ENCODE measurements around the gene PI4KB.

PI4KB gene

DNA sequence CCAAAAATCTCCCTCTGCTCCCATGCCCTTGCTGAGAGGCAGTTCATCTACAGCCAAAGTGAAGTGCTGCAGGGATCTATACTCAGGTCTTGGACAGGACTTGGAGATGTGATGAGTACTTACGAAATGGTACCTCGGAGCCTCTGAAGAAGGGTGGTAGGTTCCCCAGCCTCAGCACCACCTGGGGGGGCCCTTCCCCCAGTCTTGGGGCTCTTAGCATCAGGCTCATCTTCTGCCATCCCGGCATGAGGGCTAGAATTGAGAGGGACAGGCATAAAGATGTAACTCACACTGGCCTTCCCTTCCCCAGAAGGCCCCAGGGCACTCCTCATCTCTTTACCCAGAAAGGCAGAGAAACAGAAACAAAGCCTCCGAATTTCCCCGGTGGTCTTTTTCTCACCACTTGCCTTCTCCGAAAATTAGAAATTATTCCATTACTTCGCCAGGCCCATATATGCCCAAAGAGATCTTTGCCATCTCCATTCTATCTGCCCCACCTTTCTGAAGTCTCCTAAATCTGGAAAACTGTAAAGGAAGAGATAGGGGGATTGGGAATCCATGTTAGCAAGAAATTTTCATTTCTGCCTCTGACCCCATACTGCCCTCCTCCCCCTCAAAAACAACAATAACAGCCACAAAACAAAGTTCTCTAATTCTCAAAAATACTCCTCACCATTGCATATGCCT is 19.0 kb upstream of the PI4KB start:
- DNase-seq (ENCODE audit: low read depth, low spot score), result no peak

- no peak for DNase-seq (ENCODE audit: low read depth, low spot score)
Observed at GRCh38 chr1:151344291-151344690, 17.1 kb upstream of the PI4KB start.

GRCh38 chr1:151343587-151343986 is 16.4 kb upstream of the PI4KB start:
- no peak for DNase-seq (ENCODE audit: low read depth, low spot score)

GRCh38 chr1:151342569-151342968 is 15.4 kb upstream of the PI4KB start:
- DNase-seq (ENCODE audit: low read depth, low spot score), result no peak

DNA sequence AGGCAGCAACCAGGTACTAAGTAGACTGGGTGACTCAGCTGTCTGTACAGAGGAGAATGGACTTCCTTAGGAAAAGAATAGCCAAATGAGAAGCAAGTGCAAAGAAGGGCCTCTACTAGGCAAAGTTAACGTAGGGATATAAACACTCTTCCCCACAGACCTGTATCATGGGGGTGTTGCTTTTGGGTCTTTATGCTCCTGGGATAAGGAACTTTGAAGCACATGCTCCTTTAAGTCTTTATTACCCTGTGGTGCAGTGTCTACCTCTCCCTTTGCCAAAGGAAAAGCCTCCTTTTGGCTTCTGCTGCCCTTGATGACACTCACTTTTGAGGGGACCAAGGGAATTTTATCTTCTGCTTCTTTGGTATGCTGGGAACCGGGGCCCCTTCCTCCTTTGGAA is 14.8 kb upstream of the PI4KB start:
- DNase-seq (ENCODE audit: low read depth, low spot score), result no peak

GRCh38 chr1:151340870-151341754 is 13.9 kb upstream of the PI4KB start:
- no peak for DNase-seq (ENCODE audit: low read depth, low spot score)

DNA sequence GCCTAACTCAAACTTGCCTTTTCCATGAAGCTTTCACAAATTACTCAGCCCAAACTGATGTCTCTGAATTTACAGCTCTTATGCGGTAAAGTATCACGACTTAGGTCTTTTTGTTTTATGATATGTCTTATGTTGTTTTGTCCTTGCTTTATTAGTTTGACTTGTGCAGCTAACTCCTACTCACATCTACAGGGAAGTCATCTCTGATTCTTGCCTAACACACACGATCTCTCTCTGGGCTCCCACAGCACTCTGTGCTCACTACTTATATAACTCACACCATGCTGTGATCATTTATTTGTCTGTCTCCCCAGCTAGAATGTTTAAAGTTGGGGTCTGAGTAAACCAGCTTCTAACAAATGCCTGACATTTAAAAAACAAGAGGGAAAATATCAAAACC is 9.3 kb upstream of the PI4KB start:
- no peak for DNase-seq (ENCODE audit: low read depth, low spot score)

GRCh38 chr1:151334822-151335221 is 7.6 kb upstream of the PI4KB start:
- no peak for DNase-seq (ENCODE audit: low read depth, low spot score)

DNA sequence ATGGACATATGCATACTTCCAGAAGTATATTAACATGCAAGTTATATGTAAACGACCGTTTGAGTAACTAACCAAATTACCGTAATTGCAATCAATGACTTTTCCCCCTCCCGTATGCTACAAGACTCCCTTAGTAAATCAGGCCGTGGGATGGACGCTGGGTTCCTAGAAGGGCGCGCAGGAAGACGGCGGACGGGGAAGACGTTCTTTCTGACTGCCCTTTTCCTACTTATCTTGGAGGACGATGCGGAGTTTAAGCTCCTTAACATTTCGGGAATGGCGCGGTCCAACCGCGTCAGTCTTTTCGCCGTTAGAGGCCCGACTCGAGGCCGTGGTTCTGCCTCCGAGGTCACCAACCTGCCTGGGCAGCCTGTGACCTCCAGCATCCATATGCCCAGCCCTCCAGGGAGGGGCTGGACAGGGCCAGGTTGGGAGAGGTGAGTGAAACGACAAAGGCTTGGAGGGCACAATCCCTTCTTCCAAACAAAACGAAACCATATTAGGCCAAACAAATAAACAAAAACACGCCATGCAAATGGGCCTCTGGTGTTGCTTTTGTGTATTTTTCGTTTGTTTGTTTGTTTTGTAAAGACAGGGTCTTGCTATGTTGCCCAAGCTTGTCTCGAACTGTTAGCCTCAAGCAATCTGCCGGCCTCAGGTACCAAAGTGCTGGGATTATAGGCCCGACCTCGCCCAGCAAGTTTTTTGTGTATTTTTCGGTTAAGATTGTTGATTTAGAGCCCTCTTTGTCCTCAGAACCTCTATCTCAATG is 873 bp upstream of the PI4KB start:
- no peak for DNase-seq (ENCODE audit: low read depth, low spot score)

- no peak for DNase-seq (ENCODE audit: low read depth, low spot score)
Observed at GRCh38 chr1:151326619-151327222, 495 bp downstream of the PI4KB start.

- DNase-seq (ENCODE audit: low read depth, low spot score), result no peak
Observed at GRCh38 chr1:151325646-151326429, 1.4 kb downstream of the PI4KB start.

GRCh38 chr1:151325231-151325630 is 2.0 kb downstream of the PI4KB start:
- DNase-seq (ENCODE audit: low read depth, low spot score), result no peak

- no peak for DNase-seq (ENCODE audit: low read depth, low spot score)
Observed at GRCh38 chr1:151324390-151324930, 2.8 kb downstream of the PI4KB start.

- no peak for DNase-seq (ENCODE audit: low read depth, low spot score)
Observed at GRCh38 chr1:151318975-151319374, 8.2 kb downstream of the PI4KB start.

- no peak for DNase-seq (ENCODE audit: low read depth, low spot score)
Observed at GRCh38 chr1:151315565-151316235, 11.5 kb downstream of the PI4KB start.

GRCh38 chr1:151314137-151314875 is 12.9 kb downstream of the PI4KB start:
- peak; percentile 45 for DNase-seq (ENCODE audit: low read depth, low spot score)

DNA sequence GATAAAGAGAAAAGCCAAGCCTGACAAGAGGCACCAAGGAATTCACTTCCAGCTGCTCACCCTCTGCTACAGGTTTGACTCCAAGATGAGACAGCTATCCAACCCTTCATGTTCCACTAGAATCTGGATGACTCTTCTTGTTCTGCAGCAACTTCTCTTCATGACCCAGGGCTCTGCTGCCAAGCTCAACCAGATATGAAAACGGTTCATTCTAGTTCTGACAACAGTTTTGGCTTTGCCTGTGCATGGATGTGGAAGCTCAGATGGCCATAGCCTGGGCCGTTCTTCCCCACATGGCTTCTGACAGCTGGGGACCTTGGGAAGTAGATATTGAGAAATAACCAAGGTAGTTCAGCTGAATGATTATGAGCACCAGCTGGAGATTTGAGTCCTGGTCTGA is 13.7 kb downstream of the PI4KB start:
- DNase-seq (ENCODE audit: low read depth, low spot score), result no peak

GRCh38 chr1:151312826-151313225 is 14.4 kb downstream of the PI4KB start:
- DNase-seq (ENCODE audit: low read depth, low spot score), result no peak

- DNase-seq (ENCODE audit: low read depth, low spot score), result no peak
Observed at GRCh38 chr1:151312411-151312810, 14.8 kb downstream of the PI4KB start.

Data from smooth muscle cell of the brain vasculature (primary cell).